ENCODE measurements around the gene SLC6A19.

SLC6A19 gene

GRCh38 chr5:1217596-1218206 lies 16.3 kb downstream of the SLC6A19 start:
- DNase-seq (ENCODE audit: low spot score) = no peak
- no peaks in the 10 kb centered on the region for H3K27me3 ChIP-seq (ENCODE audit: insufficient read depth, poor library complexity, severe bottlenecking)
- no peak overlapping the region for H3K27ac ChIP-seq (ENCODE audit: poor library complexity, severe bottlenecking)

GRCh38 chr5:1218351-1219080 lies 17.1 kb downstream of the SLC6A19 start:
- no peak for TF ChIP-seq CTCF (IDR thresholded peaks at IDR 0.05; ENCODE audit: poor library complexity, severe bottlenecking)
- no peaks in the 10 kb centered on the region for H3K4me1 ChIP-seq (ENCODE audit: insufficient read depth, poor library complexity, severe bottlenecking)
- H3K36me3 ChIP-seq (ENCODE audit: low read depth) = no peaks in the 10 kb centered on the region
- H3K27me3 ChIP-seq (ENCODE audit: insufficient read depth, poor library complexity, severe bottlenecking) = no peaks in the 10 kb centered on the region
- no peak for DNase-seq (ENCODE audit: low spot score)
- no peaks in the 10 kb centered on the region for H3K9me3 ChIP-seq (ENCODE audit: severe bottlenecking)
- ATAC-seq (ENCODE audit: low read depth) = no peak
- H3K27ac ChIP-seq (ENCODE audit: poor library complexity, severe bottlenecking) = no peak overlapping the region
- H3K4me3 ChIP-seq (ENCODE audit: severe bottlenecking) = no peak overlapping the region

More at GRCh38 chr5:1217596-1218206, 16.3 kb downstream of the SLC6A19 start:
- Histone ChIP-seq H3K9me3 (ENCODE audit: severe bottlenecking) (no peaks in the 10 kb centered on the region), H3K4me1 (ENCODE audit: insufficient read depth, poor library complexity, severe bottlenecking) (no peaks in the 10 kb centered on the region), H3K4me3 (ENCODE audit: severe bottlenecking) (no peak overlapping the region), H3K36me3 (ENCODE audit: low read depth) (no peaks in the 10 kb centered on the region)
- TF ChIP-seq CTCF (IDR thresholded peaks at IDR 0.05; ENCODE audit: poor library complexity, severe bottlenecking) = no peak
- ATAC-seq (ENCODE audit: low read depth) = peak; percentile 47; the same call in 2 of the 3 replicates

- H3K9me3 ChIP-seq (ENCODE audit: severe bottlenecking) = no peaks in the 10 kb centered on the region
- no peak overlapping the region for H3K27ac ChIP-seq (ENCODE audit: poor library complexity, severe bottlenecking)
- H3K4me3 ChIP-seq (ENCODE audit: severe bottlenecking) = no peak overlapping the region
- H3K27me3 ChIP-seq (ENCODE audit: insufficient read depth, poor library complexity, severe bottlenecking) = peaks cover 4% of the 10 kb centered on the region
- no peaks in the 10 kb centered on the region for H3K4me1 ChIP-seq (ENCODE audit: insufficient read depth, poor library complexity, severe bottlenecking)
- no peak for ATAC-seq (ENCODE audit: low read depth)
- TF ChIP-seq CTCF (IDR thresholded peaks at IDR 0.05; ENCODE audit: poor library complexity, severe bottlenecking) = no peak
- H3K36me3 ChIP-seq (ENCODE audit: low read depth) = no peaks in the 10 kb centered on the region
- DNase-seq (ENCODE audit: low spot score) = no peak
These were observed 17.8 kb downstream of the SLC6A19 start for GRCh38 chr5:1219098-1219767.

- Histone ChIP-seq H3K4me1 (ENCODE audit: insufficient read depth, poor library complexity, severe bottlenecking) (no peaks in the 10 kb centered on the region), H3K27me3 (ENCODE audit: insufficient read depth, poor library complexity, severe bottlenecking) (peaks cover 9% of the 10 kb centered on the region), H3K27ac (ENCODE audit: poor library complexity, severe bottlenecking) (no peak overlapping the region), H3K4me3 (ENCODE audit: severe bottlenecking) (no peak overlapping the region), H3K9me3 (ENCODE audit: severe bottlenecking) (no peaks in the 10 kb centered on the region), H3K36me3 (ENCODE audit: low read depth) (no peaks in the 10 kb centered on the region)
- no peak for TF ChIP-seq CTCF (IDR thresholded peaks at IDR 0.05; ENCODE audit: poor library complexity, severe bottlenecking)
- DNase-seq (ENCODE audit: low spot score) (no peak), ATAC-seq (ENCODE audit: low read depth) (no peak)
These were observed 18.3 kb downstream of the SLC6A19 start for GRCh38 chr5:1219768-1220100.

All from RWPE2 (cell line).